Brain microvascular endothelial cell (primary cell): ENCODE measurements around the gene RNGTT.

ENCODE experiments used
- DNase-seq: peaks from one replicate; pipeline ENCODE4 v3.0.0-alpha.2; 2020
- H3K27ac ChIP-seq: fragments of 250-450 bp; sonication (Bioruptor Pico); 2 replicates; pipeline ENCODE4 v1.5.1; 2020; ENCODE audit warnings: mild to moderate bottlenecking, moderate library complexity
- H3K27me3 ChIP-seq: fragments of 250-450 bp; sonication (Bioruptor Pico); replicated peaks from 2 replicates; pipeline ENCODE4 v1.5.1; 2020; ENCODE audit warnings: mild to moderate bottlenecking
- H3K36me3 ChIP-seq: fragments of 250-450 bp; sonication (Bioruptor Pico); replicated peaks from 2 replicates; pipeline ENCODE4 v1.5.1; 2020; ENCODE audit warnings: mild to moderate bottlenecking
- H3K4me3 ChIP-seq: 2 replicates; pipeline ENCODE4 v1.5.1; 2011; ENCODE audit warnings: low read depth, mild to moderate bottlenecking, control low read depth, low read length, moderate library complexity
- CTCF ChIP-seq: IDR thresholded peaks from 2 replicates; pipeline ENCODE4 v1.5.1; 2011; ENCODE audit warnings: low read depth, mild to moderate bottlenecking, moderate library complexity, low read length, control low read depth, inconsistent platforms; ENCODE audit errors: missing control alignments
- in situ Hi-C: cut with HindIII; loops from 2 replicates; pipeline ENCODE4 v1.10.0; 2017; ENCODE audit warnings: low sequenced_read_pairs, low pct_ligation_motif_present

RNGTT gene

DNA sequence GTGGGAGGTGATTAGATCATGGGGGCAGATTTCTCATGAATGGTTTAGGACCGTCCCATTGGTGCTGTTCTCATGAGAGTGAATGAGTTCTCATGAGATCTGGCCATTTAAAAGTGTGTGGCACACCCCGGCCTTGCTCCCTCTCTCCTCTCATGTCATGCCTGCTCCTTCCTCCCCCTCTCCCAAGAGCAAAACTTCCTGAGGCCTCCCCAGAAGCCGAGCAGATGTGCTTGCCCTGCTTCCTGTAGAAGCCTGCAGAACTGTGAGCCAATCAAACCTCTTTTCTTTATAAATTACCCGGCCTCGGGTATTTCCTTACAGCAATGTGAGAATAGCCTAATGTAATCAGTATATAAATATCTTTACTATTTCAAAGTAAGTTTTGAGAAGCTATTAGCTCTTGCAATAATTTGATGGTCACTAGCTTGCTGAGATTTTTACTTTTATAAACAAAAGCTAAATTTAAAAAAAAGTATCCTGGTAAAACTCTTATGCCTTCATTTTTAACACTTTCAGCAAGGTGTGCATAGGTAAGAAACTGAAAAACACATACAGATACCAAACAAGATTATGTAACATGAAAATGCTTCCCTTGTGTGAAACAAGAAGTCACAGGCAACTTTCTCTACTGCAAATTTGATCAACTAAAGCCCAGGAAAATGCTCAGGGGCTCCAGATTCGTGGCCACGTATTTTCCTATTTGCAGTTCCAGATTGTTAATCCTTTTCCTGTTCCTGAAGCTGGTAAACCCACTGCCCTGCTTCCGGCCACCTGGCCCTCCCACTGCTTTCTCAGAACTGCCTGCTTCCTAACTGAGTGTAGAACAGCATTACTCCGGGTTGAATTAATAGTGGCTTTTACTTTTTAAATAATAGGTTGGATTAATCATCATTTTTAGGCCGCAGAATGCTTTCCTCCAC lies 402.1 kb downstream of the RNGTT start:
- no peak overlapping the region for H3K27ac ChIP-seq
- no peak for TF ChIP-seq CTCF
- no peaks in the 10 kb centered on the region for H3K36me3 ChIP-seq
- H3K4me3 ChIP-seq = no peak overlapping the region
- no peaks in the 10 kb centered on the region for H3K27me3 ChIP-seq
- DNase-seq = no peak
- in situ Hi-C loops = no loop called here
